ENCODE measurements around the gene ZNF892.
A peak's percentile ranks its signal among the peaks of the same experiment; 100 is the strongest.
"Not testable (repeated sequence)": the region's sequence is repeated elsewhere in the genome, so short reads cannot be mapped to it uniquely, and the experiment has no call there.

The ZNF892 gene

DNA sequence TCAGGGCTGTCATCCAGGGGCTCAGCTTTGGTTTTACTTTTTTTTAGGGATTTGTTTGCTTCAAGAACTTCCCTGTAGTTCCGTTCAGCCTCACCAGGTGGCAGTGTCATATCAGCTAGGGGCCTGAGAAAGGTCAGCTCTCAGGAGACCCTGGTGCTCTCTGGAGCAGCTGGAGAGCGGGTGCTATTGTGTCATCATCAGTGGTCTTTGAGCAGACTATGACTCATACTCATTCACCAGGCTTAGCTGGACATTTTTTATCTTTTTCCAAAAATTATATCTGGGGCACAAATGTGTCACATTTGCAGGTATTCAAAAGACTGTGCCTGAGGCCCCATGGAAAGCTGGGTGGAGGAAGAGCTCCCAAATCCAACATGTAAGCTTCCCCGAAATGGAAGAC lies 24.4 kb downstream of the ZNF892 start:
- peak; percentile 40 for DNase-seq

- DNase-seq, result no peak
Observed at GRCh38 chr2:95232232-95232631, 24.9 kb downstream of the ZNF892 start.

- DNase-seq, result no peak
Observed at GRCh38 chr2:95234286-95234785, 27.0 kb downstream of the ZNF892 start.

GRCh38 chr2:95234816-95235215 lies 27.5 kb downstream of the ZNF892 start:
- no peak for DNase-seq

GRCh38 chr2:95238131-95238530 lies 30.8 kb downstream of the ZNF892 start:
- no peak for DNase-seq

DNA sequence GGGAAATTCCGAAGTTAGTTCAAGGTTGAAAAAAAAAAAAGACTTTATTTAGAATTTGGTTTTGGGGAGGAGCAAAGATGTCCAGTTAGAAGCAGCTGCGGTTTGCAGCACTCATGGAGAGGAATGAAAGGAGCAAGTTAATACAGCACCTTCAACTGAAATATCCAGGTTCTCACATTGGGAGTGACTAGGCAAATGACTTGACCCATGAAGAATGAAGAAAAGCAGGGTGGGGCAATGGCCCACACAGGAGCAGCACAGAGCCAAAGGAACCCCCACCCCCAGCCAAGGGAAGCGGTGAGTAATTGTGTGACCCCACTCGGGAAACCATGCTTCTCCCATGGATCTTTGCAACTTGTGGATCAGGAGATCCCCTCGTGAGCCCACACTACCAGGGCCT lies 32.8 kb downstream of the ZNF892 start:
- no peak for DNase-seq

DNA sequence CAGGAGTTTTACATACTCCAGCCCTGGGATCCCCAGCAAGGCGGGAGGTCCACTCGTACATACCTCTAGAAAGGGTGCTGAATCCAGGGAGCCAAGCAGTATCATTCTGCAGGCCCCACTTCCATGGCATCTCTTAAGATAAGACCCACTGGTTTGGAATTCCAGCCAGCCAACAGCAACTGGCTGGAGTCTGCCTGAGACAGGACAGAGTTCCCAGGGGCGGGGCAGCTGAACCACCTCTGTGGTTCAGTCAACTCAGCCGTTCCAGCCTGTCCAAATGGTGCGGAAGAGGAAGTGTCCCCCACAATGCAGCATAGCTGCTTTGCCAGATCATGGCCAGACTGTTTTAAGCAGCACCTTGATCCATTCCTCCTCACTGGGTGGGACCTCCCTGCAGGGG lies 33.2 kb downstream of the ZNF892 start:
- DNase-seq, result no peak

- DNase-seq, result not testable (repeated sequence)
Observed at GRCh38 chr2:95242084-95242483, 34.8 kb downstream of the ZNF892 start.
